A673 (cell line): ENCODE results near the gene SLC41A2.

Experiments
- EZH2 ChIP-seq: fragments of 200-600 bp; sonication (generic); IDR thresholded peaks from 2 replicates; pipeline ENCODE4 v1.6.1; 2017; ENCODE audit warnings: borderline replicate concordance, low read depth, mild to moderate bottlenecking, mixed read lengths, antibody characterized with exemption, low read length; ENCODE audit not compliant: poor library complexity, severe bottlenecking
- TF ChIP-seq, protein P1 (sequence below): fragments of 300-800, 200-600 bp; sonication (generic); conservative IDR thresholded peaks from 2 replicates; pipeline ENCODE4 v1.5.1; 2017; ENCODE audit warnings: low read depth, mild to moderate bottlenecking, antibody characterized with exemption, low read length, moderate library complexity, mixed read lengths

DNA sequence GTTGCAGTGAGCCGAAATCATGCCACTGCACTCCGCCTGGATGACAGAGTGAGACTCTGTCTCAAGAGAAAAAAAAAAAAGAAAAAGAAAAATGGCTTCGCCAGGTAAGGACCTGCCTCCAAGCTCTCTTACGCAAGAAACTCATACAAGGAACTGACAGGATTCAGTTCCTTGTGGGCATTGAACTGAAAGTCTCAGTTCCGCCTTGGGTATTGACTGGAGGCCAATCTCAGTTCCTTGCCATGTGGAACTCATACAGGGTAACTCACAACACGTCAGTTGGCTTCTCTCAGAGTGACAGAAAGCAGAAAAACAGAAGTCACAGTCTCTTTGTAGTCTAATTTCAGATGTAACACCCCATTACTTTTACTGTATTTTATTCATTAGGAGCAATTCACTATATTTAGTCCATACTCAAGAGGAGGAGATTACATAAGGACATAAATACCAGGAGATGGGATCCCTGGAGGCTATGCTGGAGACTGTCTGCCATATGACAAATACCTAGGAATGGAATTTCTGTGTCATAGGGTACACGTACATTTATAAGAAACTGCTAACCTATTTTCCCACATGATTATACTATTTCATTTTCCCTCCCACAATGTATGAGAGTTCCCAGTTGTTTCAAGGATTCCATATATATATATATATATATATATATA, 16.7 kb upstream of the SLC41A2 start:
- TF ChIP-seq, protein P1, sequence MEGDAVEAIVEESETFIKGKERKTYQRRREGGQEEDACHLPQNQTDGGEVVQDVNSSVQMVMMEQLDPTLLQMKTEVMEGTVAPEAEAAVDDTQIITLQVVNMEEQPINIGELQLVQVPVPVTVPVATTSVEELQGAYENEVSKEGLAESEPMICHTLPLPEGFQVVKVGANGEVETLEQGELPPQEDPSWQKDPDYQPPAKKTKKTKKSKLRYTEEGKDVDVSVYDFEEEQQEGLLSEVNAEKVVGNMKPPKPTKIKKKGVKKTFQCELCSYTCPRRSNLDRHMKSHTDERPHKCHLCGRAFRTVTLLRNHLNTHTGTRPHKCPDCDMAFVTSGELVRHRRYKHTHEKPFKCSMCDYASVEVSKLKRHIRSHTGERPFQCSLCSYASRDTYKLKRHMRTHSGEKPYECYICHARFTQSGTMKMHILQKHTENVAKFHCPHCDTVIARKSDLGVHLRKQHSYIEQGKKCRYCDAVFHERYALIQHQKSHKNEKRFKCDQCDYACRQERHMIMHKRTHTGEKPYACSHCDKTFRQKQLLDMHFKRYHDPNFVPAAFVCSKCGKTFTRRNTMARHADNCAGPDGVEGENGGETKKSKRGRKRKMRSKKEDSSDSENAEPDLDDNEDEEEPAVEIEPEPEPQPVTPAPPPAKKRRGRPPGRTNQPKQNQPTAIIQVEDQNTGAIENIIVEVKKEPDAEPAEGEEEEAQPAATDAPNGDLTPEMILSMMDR, result no peak
- TF ChIP-seq EZH2, result no peak
